SK-N-SH treated with all-trans-retinoic acid at 6 μM for 48 hours (cell line): Measurements from ENCODE around the gene CCDC170.
A peak's percentile ranks its signal among the peaks of the same experiment; 100 is the strongest.

Experiments used
- ATAC-seq: fragments of 200-7000 bp; cut with Tn5 transposase; 3 replicates; pipeline ENCODE4 v1.9.1; 2020; ENCODE audit warnings: mild to moderate bottlenecking, moderate library complexity
- ARNTL ChIP-seq: fragments of 450-650 bp; formaldehyde crosslinking; IDR thresholded peaks from 2 replicates; pipeline ENCODE4 v1.5.0; 2020; ENCODE audit warnings: low read depth, mild to moderate bottlenecking, moderate library complexity, borderline replicate concordance
- BACH2 ChIP-seq: fragments of 250-450 bp; sonication (Bioruptor Pico); IDR thresholded peaks from 2 replicates; pipeline ENCODE4 v1.9.0; 2021; ENCODE audit warnings: mild to moderate bottlenecking, borderline replicate concordance
- CSDC2 ChIP-seq: fragments of 250-450 bp; sonication (Bioruptor Pico); IDR thresholded peaks from 2 replicates; pipeline ENCODE4 v1.5.0; 2020; ENCODE audit warnings: mild to moderate bottlenecking, moderate library complexity
- ESRRG ChIP-seq: fragments of 250-450 bp; sonication (Bioruptor Pico); IDR thresholded peaks from 2 replicates; pipeline ENCODE4 v1.6.1; 2021; ENCODE audit warnings: mild to moderate bottlenecking
- GLIS3 ChIP-seq: fragments of 250-450 bp; sonication (Bioruptor Pico); IDR thresholded peaks from 2 replicates; pipeline ENCODE4 v1.5.0; 2020; ENCODE audit warnings: mild to moderate bottlenecking, moderate library complexity
- ISL1 ChIP-seq: fragments of 250-450 bp; sonication (Bioruptor Pico); IDR thresholded peaks from 2 replicates; pipeline ENCODE4 v2.1.2; 2022; ENCODE audit warnings: mild to moderate bottlenecking, moderate library complexity
- OSR1 ChIP-seq: fragments of 250-450 bp; sonication (Bioruptor Pico); IDR thresholded peaks from 2 replicates; pipeline ENCODE4 v1.8.0; 2022; ENCODE audit warnings: moderate library complexity, mild to moderate bottlenecking, inconsistent platforms
- PPARA ChIP-seq: fragments of 250-450 bp; sonication (Bioruptor Pico); IDR thresholded peaks from 2 replicates; pipeline ENCODE4 v1.5.0; 2020; ENCODE audit warnings: mild to moderate bottlenecking, borderline replicate concordance
- RARB ChIP-seq: fragments of 250-450 bp; sonication (Bioruptor Pico); IDR thresholded peaks from 2 replicates; pipeline ENCODE4 v1.8.0; 2021; ENCODE audit warnings: mild to moderate bottlenecking, moderate library complexity
- SNAI2 ChIP-seq: fragments of 250-450 bp; sonication (Bioruptor Pico); IDR thresholded peaks from 2 replicates; pipeline ENCODE4 v1.5.0; 2020; ENCODE audit warnings: mild to moderate bottlenecking, moderate library complexity
- TCF4 ChIP-seq: fragments of 250-450 bp; sonication (Bioruptor Pico); IDR thresholded peaks from 2 replicates; pipeline ENCODE4 v1.8.0; 2021; ENCODE audit warnings: mild to moderate bottlenecking, moderate library complexity, borderline replicate concordance
- TOX ChIP-seq: fragments of 250-450 bp; sonication (Bioruptor Pico); IDR thresholded peaks from 2 replicates; pipeline ENCODE4 v1.8.0; 2021; ENCODE audit warnings: mild to moderate bottlenecking, moderate library complexity, borderline replicate concordance
- ZC3H10 ChIP-seq: fragments of 250-450 bp; sonication (Bioruptor Pico); IDR thresholded peaks from 2 replicates; pipeline ENCODE4 v1.5.1; 2021; ENCODE audit warnings: mild to moderate bottlenecking, moderate library complexity
- ZFP3 ChIP-seq: fragments of 250-450 bp; sonication (Bioruptor Pico); IDR thresholded peaks from 2 replicates; pipeline ENCODE4 v1.5.0; 2020; ENCODE audit warnings: mild to moderate bottlenecking, moderate library complexity
- ZFP30 ChIP-seq: fragments of 450-650 bp; formaldehyde crosslinking; IDR thresholded peaks from 2 replicates; pipeline ENCODE4 v1.5.0; 2022; ENCODE audit warnings: mild to moderate bottlenecking, moderate library complexity
- ZNF565 ChIP-seq: fragments of 450-650 bp; formaldehyde crosslinking; conservative IDR thresholded peaks from 2 replicates; pipeline ENCODE4 v1.5.0; 2020; ENCODE audit warnings: low read depth, mild to moderate bottlenecking, moderate library complexity
- ZNF70 ChIP-seq: fragments of 450-650 bp; formaldehyde crosslinking; IDR thresholded peaks from 2 replicates; pipeline ENCODE4 v1.5.0; 2020; ENCODE audit warnings: mild to moderate bottlenecking, moderate library complexity
- ZNF8 ChIP-seq: fragments of 450-650 bp; formaldehyde crosslinking; IDR thresholded peaks from 2 replicates; pipeline ENCODE4 v1.5.0; 2020; ENCODE audit warnings: mild to moderate bottlenecking, moderate library complexity
- TF ChIP-seq, protein P1 (sequence below): fragments of 250-450 bp; sonication (Bioruptor Pico); IDR thresholded peaks from 2 replicates; pipeline ENCODE4 v1.5.1; 2021; ENCODE audit warnings: mild to moderate bottlenecking, moderate library complexity
- TF ChIP-seq, protein P2 (sequence below): fragments of 250-450 bp; sonication (Bioruptor Pico); IDR thresholded peaks from 2 replicates; pipeline ENCODE4 v1.8.0; 2020; ENCODE audit warnings: mild to moderate bottlenecking, moderate library complexity, borderline replicate concordance
- TF ChIP-seq, protein P3 (sequence below): fragments of 250-450 bp; sonication (Bioruptor Pico); IDR thresholded peaks from 2 replicates; pipeline ENCODE4 v1.5.0; 2020; ENCODE audit warnings: mild to moderate bottlenecking, moderate library complexity
- TF ChIP-seq, protein P4 (sequence below): fragments of 250-450 bp; sonication (Bioruptor Pico); IDR thresholded peaks from 2 replicates; pipeline ENCODE4 v1.5.1; 2020; ENCODE audit warnings: low read depth, mild to moderate bottlenecking, moderate library complexity
- TF ChIP-seq, protein P5 (sequence below): fragments of 250-450 bp; sonication (Bioruptor Pico); IDR thresholded peaks from 2 replicates; pipeline ENCODE4 v1.8.0; 2021; ENCODE audit warnings: low read depth, mild to moderate bottlenecking, moderate library complexity, borderline replicate concordance

The CCDC170 gene

DNA sequence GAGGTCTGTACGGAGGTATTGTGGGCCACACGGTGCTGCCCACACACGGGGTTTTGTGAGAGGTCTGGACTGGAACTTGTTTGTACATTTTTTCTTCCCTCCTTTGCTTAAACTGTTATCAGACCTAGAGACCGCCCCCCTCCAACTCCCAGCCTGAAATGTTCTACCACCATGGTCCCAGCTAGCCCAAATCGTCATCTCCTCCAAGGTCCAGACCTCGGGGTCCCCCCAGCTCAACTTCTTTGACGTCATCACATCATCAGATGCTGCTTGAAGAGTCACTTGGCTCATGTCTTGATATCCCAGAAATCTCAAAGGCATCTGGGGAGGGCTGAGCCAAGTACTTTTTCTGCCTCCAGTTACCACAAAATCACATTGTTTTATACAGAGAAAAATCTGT is 2.8 kb upstream of the CCDC170 start:
- no peak for ATAC-seq
- TF ChIP-seq RARB (CRISPR knock-in tag) (no peak), ISL1 (CRISPR knock-in tag) (no peak), ZFP30 (CRISPR knock-in tag) (no peak), PPARA (no peak), ZFP3 (CRISPR knock-in tag) (no peak), OSR1 (CRISPR knock-in tag) (no peak), BACH2 (CRISPR knock-in tag) (no peak)

DNA sequence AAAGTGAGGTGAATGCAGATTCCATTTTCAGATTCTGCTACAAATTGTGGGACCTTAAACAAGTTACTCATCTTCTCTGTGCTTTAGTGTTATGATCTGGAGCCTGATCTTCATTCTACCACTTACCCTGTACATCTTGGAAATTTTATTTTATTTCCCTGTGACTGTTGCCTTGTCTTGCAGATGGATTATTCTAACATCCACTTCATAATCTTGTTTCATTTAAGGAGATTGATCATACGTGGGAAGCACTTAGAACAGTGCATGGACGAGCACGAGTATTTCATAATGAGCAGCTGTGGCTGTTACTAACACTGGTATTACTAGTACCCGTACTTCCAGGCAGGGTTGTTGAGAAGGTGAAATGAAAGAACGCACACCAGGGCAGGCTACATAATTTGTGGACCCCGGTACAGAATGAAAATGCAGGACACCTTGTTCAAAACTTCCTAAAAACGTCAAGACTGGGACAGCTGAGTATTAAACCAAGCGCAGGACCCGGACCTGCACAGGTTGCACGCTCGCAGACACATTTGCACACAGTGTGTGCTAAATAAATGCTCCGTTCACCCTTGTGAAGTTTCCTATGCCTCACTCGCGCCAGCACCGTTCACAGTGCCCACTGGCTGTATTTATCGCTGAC is 535 bp upstream of the CCDC170 start:
- peak; percentile 76 for ATAC-seq
- TF ChIP-seq TOX (CRISPR knock-in tag) = no peak
- no peak for TF ChIP-seq TCF4
- no peak for TF ChIP-seq ZC3H10 (CRISPR knock-in tag)
- no peak for TF ChIP-seq OSR1 (CRISPR knock-in tag)
- no peak for TF ChIP-seq ZNF70 (CRISPR knock-in tag)
- no peak for TF ChIP-seq ZNF8 (CRISPR knock-in tag)
- TF ChIP-seq, protein P1, sequence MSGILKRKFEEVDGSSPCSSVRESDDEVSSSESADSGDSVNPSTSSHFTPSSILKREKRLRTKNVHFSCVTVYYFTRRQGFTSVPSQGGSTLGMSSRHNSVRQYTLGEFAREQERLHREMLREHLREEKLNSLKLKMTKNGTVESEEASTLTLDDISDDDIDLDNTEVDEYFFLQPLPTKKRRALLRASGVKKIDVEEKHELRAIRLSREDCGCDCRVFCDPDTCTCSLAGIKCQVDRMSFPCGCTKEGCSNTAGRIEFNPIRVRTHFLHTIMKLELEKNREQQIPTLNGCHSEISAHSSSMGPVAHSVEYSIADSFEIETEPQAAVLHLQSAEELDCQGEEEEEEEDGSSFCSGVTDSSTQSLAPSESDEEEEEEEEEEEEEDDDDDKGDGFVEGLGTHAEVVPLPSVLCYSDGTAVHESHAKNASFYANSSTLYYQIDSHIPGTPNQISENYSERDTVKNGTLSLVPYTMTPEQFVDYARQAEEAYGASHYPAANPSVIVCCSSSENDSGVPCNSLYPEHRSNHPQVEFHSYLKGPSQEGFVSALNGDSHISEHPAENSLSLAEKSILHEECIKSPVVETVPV (CRISPR knock-in tag) = no peak
- TF ChIP-seq PPARA = no peak
- no peak for TF ChIP-seq ESRRG
- TF ChIP-seq GLIS3 = no peak
- no peak for TF ChIP-seq ZNF565
- no peak for TF ChIP-seq SNAI2 (CRISPR knock-in tag)
- TF ChIP-seq ISL1 (CRISPR knock-in tag) = no peak
- TF ChIP-seq ZFP3 (CRISPR knock-in tag) = no peak
- no peak for TF ChIP-seq ZFP30 (CRISPR knock-in tag)
- TF ChIP-seq, protein P2, sequence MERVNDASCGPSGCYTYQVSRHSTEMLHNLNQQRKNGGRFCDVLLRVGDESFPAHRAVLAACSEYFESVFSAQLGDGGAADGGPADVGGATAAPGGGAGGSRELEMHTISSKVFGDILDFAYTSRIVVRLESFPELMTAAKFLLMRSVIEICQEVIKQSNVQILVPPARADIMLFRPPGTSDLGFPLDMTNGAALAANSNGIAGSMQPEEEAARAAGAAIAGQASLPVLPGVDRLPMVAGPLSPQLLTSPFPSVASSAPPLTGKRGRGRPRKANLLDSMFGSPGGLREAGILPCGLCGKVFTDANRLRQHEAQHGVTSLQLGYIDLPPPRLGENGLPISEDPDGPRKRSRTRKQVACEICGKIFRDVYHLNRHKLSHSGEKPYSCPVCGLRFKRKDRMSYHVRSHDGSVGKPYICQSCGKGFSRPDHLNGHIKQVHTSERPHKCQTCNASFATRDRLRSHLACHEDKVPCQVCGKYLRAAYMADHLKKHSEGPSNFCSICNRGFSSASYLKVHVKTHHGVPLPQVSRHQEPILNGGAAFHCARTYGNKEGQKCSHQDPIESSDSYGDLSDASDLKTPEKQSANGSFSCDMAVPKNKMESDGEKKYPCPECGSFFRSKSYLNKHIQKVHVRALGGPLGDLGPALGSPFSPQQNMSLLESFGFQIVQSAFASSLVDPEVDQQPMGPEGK = no peak
- TF ChIP-seq RARB (CRISPR knock-in tag) = no peak
- no peak for TF ChIP-seq BACH2 (CRISPR knock-in tag)
- TF ChIP-seq CSDC2 (CRISPR knock-in tag) = no peak
- TF ChIP-seq, protein P3, sequence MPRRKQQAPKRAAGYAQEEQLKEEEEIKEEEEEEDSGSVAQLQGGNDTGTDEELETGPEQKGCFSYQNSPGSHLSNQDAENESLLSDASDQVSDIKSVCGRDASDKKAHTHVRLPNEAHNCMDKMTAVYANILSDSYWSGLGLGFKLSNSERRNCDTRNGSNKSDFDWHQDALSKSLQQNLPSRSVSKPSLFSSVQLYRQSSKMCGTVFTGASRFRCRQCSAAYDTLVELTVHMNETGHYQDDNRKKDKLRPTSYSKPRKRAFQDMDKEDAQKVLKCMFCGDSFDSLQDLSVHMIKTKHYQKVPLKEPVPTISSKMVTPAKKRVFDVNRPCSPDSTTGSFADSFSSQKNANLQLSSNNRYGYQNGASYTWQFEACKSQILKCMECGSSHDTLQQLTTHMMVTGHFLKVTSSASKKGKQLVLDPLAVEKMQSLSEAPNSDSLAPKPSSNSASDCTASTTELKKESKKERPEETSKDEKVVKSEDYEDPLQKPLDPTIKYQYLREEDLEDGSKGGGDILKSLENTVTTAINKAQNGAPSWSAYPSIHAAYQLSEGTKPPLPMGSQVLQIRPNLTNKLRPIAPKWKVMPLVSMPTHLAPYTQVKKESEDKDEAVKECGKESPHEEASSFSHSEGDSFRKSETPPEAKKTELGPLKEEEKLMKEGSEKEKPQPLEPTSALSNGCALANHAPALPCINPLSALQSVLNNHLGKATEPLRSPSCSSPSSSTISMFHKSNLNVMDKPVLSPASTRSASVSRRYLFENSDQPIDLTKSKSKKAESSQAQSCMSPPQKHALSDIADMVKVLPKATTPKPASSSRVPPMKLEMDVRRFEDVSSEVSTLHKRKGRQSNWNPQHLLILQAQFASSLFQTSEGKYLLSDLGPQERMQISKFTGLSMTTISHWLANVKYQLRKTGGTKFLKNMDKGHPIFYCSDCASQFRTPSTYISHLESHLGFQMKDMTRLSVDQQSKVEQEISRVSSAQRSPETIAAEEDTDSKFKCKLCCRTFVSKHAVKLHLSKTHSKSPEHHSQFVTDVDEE (CRISPR knock-in tag) = no peak

DNA sequence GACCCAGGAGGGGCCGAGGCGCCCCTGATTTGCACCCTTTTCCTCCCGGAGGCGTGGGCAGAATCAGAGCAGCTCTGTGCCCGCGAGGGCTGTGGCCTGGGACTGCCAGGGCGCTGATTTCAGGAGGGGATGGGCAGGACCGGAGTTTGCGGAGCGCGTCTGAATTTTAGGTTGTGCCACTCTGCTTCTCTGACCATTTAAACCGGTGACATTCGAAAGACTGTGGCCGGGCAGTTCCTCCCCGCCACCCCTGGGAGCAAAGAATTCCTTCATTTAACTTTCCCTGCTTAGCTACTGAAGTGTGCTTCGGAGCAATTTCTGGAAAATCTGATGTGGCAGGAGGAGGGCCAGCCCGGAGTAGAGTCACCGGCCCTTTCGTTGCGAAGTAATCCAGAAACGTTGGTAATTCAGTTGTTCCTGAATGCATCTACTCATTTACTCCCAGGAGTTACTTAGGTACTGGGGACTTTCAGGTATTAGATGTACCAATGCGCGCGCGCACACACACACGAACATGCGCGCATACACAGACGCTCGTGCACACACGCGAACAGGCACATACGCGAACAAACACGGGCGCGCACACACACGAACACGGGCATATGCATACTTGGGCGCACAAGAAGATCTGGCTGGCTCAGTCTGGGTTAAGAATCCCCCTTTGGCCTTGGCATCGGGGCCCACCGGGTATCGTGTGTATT is 568 bp downstream of the CCDC170 start:
- TF ChIP-seq ARNTL (CRISPR knock-in tag) (no peak), RARB (CRISPR knock-in tag) (no peak), ISL1 (CRISPR knock-in tag) (no peak), SNAI2 (CRISPR knock-in tag) (no peak), ZNF70 (CRISPR knock-in tag) (no peak), TOX (CRISPR knock-in tag) (no peak), ESRRG (no peak), ZNF565 (no peak), TCF4 (no peak), ZFP3 (CRISPR knock-in tag) (no peak), OSR1 (CRISPR knock-in tag) (no peak), GLIS3 (no peak), ZFP30 (CRISPR knock-in tag) (no peak), CSDC2 (CRISPR knock-in tag) (no peak)
- TF ChIP-seq, protein P4, sequence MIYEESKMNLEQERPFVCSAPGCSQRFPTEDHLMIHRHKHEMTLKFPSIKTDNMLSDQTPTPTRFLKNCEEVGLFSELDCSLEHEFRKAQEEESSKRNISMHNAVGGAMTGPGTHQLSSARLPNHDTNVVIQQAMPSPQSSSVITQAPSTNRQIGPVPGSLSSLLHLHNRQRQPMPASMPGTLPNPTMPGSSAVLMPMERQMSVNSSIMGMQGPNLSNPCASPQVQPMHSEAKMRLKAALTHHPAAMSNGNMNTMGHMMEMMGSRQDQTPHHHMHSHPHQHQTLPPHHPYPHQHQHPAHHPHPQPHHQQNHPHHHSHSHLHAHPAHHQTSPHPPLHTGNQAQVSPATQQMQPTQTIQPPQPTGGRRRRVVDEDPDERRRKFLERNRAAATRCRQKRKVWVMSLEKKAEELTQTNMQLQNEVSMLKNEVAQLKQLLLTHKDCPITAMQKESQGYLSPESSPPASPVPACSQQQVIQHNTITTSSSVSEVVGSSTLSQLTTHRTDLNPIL (CRISPR knock-in tag) = no peak
- TF ChIP-seq, protein P1 (CRISPR knock-in tag) = no peak
- TF ChIP-seq, protein P5, sequence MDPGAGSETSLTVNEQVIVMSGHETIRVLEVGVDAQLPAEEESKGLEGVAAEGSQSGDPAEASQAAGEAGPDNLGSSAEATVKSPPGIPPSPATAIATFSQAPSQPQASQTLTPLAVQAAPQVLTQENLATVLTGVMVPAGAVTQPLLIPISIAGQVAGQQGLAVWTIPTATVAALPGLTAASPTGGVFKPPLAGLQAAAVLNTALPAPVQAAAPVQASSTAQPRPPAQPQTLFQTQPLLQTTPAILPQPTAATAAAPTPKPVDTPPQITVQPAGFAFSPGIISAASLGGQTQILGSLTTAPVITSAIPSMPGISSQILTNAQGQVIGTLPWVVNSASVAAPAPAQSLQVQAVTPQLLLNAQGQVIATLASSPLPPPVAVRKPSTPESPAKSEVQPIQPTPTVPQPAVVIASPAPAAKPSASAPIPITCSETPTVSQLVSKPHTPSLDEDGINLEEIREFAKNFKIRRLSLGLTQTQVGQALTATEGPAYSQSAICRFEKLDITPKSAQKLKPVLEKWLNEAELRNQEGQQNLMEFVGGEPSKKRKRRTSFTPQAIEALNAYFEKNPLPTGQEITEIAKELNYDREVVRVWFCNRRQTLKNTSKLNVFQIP = no peak
- TF ChIP-seq, protein P2 = no peak
- ATAC-seq = peak; percentile 54
